GM12891 (cell line): Measurements from ENCODE around the gene REC114.

Source experiments
- PAX5 ChIP-seq: IDR thresholded peaks from 2 replicates; pipeline ENCODE4 v1.6.1; 2011; ENCODE audit warnings: low read length, moderate library complexity, mild to moderate bottlenecking; ENCODE audit not compliant: insufficient read depth, severe bottlenecking
- POLR2A ChIP-seq: IDR thresholded peaks from 2 replicates; pipeline ENCODE4 v1.6.1; 2011; ENCODE audit warnings: low read depth, low read length, control low read depth
- POLR2AphosphoS5 ChIP-seq: IDR thresholded peaks from 2 replicates; pipeline ENCODE4 v1.6.1; 2011; ENCODE audit warnings: low read depth, low read length, control low read depth
- SPI1 ChIP-seq: IDR thresholded peaks from 2 replicates; pipeline ENCODE4 v1.6.1; 2011; ENCODE audit warnings: low read depth, low read length, control low read depth
- TAF1 ChIP-seq: IDR thresholded peaks from 2 replicates; pipeline ENCODE4 v1.6.1; 2011; ENCODE audit warnings: low read depth, low read length, control low read depth

GRCh38 chr15:73454096-73454495 is 11.1 kb downstream of the REC114 start:
- TF ChIP-seq POLR2AphosphoS5 (no peak), POLR2A (no peak), TAF1 (no peak), SPI1 (no peak), PAX5 (no peak)
